ENCODE results near the gene HOXD4. TPM values are rescaled to one million over a fixed set of nuclear protein-coding genes. Genes with fewer than 3 reads are reported as not detected.

The HOXD4 gene
- polyA plus RNA-seq, 1 donor from 2014 or later, result not detected

- Histone ChIP-seq H3K79me2 (replicated peaks; ENCODE audit: insufficient read depth, low read length) (no peaks in the 10 kb centered on the region), H3K4me2 (ENCODE audit: low read length) (no peak overlapping the region), H3K36me3 (ENCODE audit: insufficient read depth, low read length) (no peaks in the 10 kb centered on the region), H3K27me3 (ENCODE audit: insufficient read depth, low read depth, low read length) (peaks cover 100% of the 10 kb centered on the region), H3K9ac (ENCODE audit: low read length) (no peak overlapping the region), H3K27ac (ENCODE audit: low read length) (no peak overlapping the region), H3K9me3 (ENCODE audit: low read length) (peaks cover 22% of the 10 kb centered on the region), H3K9me2 (ENCODE audit: insufficient read depth, low read length) (no peaks in the 10 kb centered on the region), H4K20me1 (ENCODE audit: insufficient read depth) (no peaks in the 10 kb centered on the region), H3F3A (ENCODE audit: insufficient read depth, low read length, poor library complexity, severe bottlenecking) (no peaks in the 10 kb centered on the region), H2AFZ (ENCODE audit: low read depth, low read length) (no peak overlapping the region), H3K4me3 (ENCODE audit: low read length) (no peak overlapping the region)
- TF ChIP-seq TAF1 (IDR thresholded peaks at IDR 0.05; ENCODE audit: low read depth), result no peak
- no peak for TF ChIP-seq MXI1 (conservative IDR thresholded peaks at IDR 0.05; ENCODE audit: poor library complexity, severe bottlenecking)
- no peak for TF ChIP-seq EP300 (conservative IDR thresholded peaks at IDR 0.05; ENCODE audit: poor library complexity, severe bottlenecking)
- TF ChIP-seq EZH2 (IDR thresholded peaks at IDR 0.05; ENCODE audit: borderline replicate concordance, insufficient read depth, low read length, poor library complexity, severe bottlenecking), result peak; percentile 97
- TF ChIP-seq RAD21 (conservative IDR thresholded peaks at IDR 0.05), result no peak
Observed at GRCh38 chr2:176157499-176158185, 6.3 kb downstream of the HOXD4 start.

- Histone ChIP-seq H3K9me2 (ENCODE audit: insufficient read depth, low read length) (no peaks in the 10 kb centered on the region), H3K27ac (ENCODE audit: low read length) (no peak overlapping the region)
Observed at GRCh38 chr2:176158186-176158591, 6.8 kb downstream of the HOXD4 start.

More at GRCh38 chr2:176158186-176158591, 6.8 kb downstream of the HOXD4 start:
- Histone ChIP-seq H3K79me2 (replicated peaks; ENCODE audit: insufficient read depth, low read length) (no peaks in the 10 kb centered on the region), H4K20me1 (ENCODE audit: insufficient read depth) (no peaks in the 10 kb centered on the region), H2AFZ (ENCODE audit: low read depth, low read length) (no peak overlapping the region), H3K4me3 (ENCODE audit: low read length) (no peak overlapping the region), H3K9ac (ENCODE audit: low read length) (no peak overlapping the region), H3K4me2 (ENCODE audit: low read length) (no peak overlapping the region), H3K27me3 (ENCODE audit: insufficient read depth, low read depth, low read length) (peaks cover 100% of the 10 kb centered on the region), H3F3A (ENCODE audit: insufficient read depth, low read length, poor library complexity, severe bottlenecking) (no peaks in the 10 kb centered on the region), H3K9me3 (ENCODE audit: low read length) (peaks cover 22% of the 10 kb centered on the region), H3K36me3 (ENCODE audit: insufficient read depth, low read length) (no peaks in the 10 kb centered on the region)
- TF ChIP-seq, protein P1, sequence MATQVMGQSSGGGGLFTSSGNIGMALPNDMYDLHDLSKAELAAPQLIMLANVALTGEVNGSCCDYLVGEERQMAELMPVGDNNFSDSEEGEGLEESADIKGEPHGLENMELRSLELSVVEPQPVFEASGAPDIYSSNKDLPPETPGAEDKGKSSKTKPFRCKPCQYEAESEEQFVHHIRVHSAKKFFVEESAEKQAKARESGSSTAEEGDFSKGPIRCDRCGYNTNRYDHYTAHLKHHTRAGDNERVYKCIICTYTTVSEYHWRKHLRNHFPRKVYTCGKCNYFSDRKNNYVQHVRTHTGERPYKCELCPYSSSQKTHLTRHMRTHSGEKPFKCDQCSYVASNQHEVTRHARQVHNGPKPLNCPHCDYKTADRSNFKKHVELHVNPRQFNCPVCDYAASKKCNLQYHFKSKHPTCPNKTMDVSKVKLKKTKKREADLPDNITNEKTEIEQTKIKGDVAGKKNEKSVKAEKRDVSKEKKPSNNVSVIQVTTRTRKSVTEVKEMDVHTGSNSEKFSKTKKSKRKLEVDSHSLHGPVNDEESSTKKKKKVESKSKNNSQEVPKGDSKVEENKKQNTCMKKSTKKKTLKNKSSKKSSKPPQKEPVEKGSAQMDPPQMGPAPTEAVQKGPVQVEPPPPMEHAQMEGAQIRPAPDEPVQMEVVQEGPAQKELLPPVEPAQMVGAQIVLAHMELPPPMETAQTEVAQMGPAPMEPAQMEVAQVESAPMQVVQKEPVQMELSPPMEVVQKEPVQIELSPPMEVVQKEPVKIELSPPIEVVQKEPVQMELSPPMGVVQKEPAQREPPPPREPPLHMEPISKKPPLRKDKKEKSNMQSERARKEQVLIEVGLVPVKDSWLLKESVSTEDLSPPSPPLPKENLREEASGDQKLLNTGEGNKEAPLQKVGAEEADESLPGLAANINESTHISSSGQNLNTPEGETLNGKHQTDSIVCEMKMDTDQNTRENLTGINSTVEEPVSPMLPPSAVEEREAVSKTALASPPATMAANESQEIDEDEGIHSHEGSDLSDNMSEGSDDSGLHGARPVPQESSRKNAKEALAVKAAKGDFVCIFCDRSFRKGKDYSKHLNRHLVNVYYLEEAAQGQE (IDR thresholded peaks at IDR 0.05; ENCODE audit: borderline replicate concordance), result no peak
- TF ChIP-seq POLR2AphosphoS5 (IDR thresholded peaks at IDR 0.05), result peak; percentile 37
- TF ChIP-seq EZH2 (IDR thresholded peaks at IDR 0.05; ENCODE audit: borderline replicate concordance, insufficient read depth, low read length, poor library complexity, severe bottlenecking), result peak; percentile 14
